K562 (cell line): Measurements from ENCODE around the gene COL13A1. TPM values are rescaled to one million over a fixed set of nuclear protein-coding genes. Genes with fewer than 3 reads are reported as not detected.

ENCODE experiments used
- ATAC-seq: fragments of 200-7000 bp; cut with Tn5 transposase; 3 replicates; pipeline ENCODE4 v1.9.1; 2020; ENCODE audit warnings: moderate library complexity
- BruUV-seq: library from RNA; stranded (reverse); fragments of 400-500 nt; replicated peaks from 2 replicates; lab custom pipeline; 2021; lab: Mats Ljungman, UMichigan
- CTCF ChIA-PET: fragments of 300-600 bp; formaldehyde crosslinking; extraction: SDS; loops from one replicate; lab custom pipeline; 2021; ENCODE audit warnings: low intra/inter-chr PET ratio; lab: Yijun Ruan, JAX
- POLR2A ChIA-PET: fragments of 300-600, 350-650 bp; sonication (Branson Sonifier 250); formaldehyde crosslinking; extraction: SDS; loops from one replicate; lab custom pipeline; 2021; ENCODE audit warnings: antibody characterized with exemption, inconsistent platforms; lab: Yijun Ruan, JAX
- DNase-seq, 4 experiments: peaks; one replicate each; pipeline versions ENCODE4 v3.0.0 to v3.0.0-alpha.2; 2011 to 2018; ENCODE audit warnings: low spot score in 3 of 4, mixed read lengths in 3 of 4; ENCODE audit errors: extremely low read depth in 1 of 4
- FAIRE-seq: peaks from 2 replicates; lab custom pipeline; 2011; peaks lifted over from hg19 to GRCh38; lab: Jason Lieb, UNC
- H2AFZ ChIP-seq: 2 replicates; pipeline ENCODE4 v1.6.0; 2011; ENCODE audit warnings: low read depth, low read length, control low read depth, inconsistent platforms
- H3K27ac ChIP-seq: fragments of 200-600 bp; 3 replicates; pipeline ENCODE4 v1.8.0; 2011; ENCODE audit warnings: low read depth, mild to moderate bottlenecking, control low read depth, inconsistent platforms, low read length, moderate library complexity, mixed read lengths; ENCODE audit errors: extremely low read depth
- H3K27me3 ChIP-seq, 2 experiments: fragments of 300-600 bp in 1 of 2; 2 replicates in 1 of 2; 3 replicates in 1 of 2; pipeline versions ENCODE4 v1.6.0 to v1.8.0; 2011; ENCODE audit warnings: inconsistent platforms in 2 of 2, low read length in 2 of 2, mild to moderate bottlenecking in 1 of 2, mixed read lengths in 1 of 2, moderate library complexity in 1 of 2; ENCODE audit not compliant: control insufficient read depth in 2 of 2, insufficient read depth in 2 of 2
- H3K36me3 ChIP-seq: fragments of 300-600 bp; 3 replicates; pipeline ENCODE4 v1.8.0; 2011; ENCODE audit warnings: mild to moderate bottlenecking, low read length, inconsistent platforms; ENCODE audit not compliant: control insufficient read depth, insufficient read depth
- H3K4me1 ChIP-seq, 2 experiments: fragments of 200-600 bp in 1 of 2; replicated peaks in 1 of 2; 2 replicates in 1 of 2; 3 replicates in 1 of 2; pipeline versions ENCODE4 v1.5.1 to v1.8.0; 2011; ENCODE audit warnings: inconsistent platforms in 2 of 2, low read length in 2 of 2, mild to moderate bottlenecking in 1 of 2, mixed read lengths in 1 of 2, moderate library complexity in 1 of 2; ENCODE audit not compliant: control insufficient read depth in 2 of 2, insufficient read depth in 2 of 2
- H3K4me2 ChIP-seq: 2 replicates; pipeline ENCODE4 v1.6.1; 2011; ENCODE audit warnings: low read length, control low read depth, inconsistent platforms, mixed read lengths; ENCODE audit not compliant: insufficient read depth
- H3K4me3 ChIP-seq: fragments of 200-600 bp; sonication (generic), shearing (Covaris generic); 2 replicates; pipeline ENCODE4 v1.5.1; 2016; ENCODE audit warnings: control low read depth, inconsistent platforms
- H3K79me2 ChIP-seq: fragments of 200-600 bp; 3 replicates; pipeline ENCODE4 v1.8.0; 2011; ENCODE audit warnings: low read length, inconsistent platforms; ENCODE audit not compliant: control insufficient read depth, insufficient read depth
- H3K9ac ChIP-seq, 2 experiments: 2 replicates each; pipeline versions ENCODE4 v1.6.0 to v1.6.1; 2011; ENCODE audit warnings: low read depth in 2 of 2, low read length in 2 of 2, control low read depth in 1 of 2, inconsistent platforms in 1 of 2, mild to moderate bottlenecking in 1 of 2, mixed read lengths in 1 of 2; ENCODE audit not compliant: insufficient read depth in 1 of 2
- H3K9me1 ChIP-seq: one replicate; pipeline ENCODE4 v1.6.0; 2011; ENCODE audit warnings: inconsistent platforms, mild to moderate bottlenecking, low read length, moderate library complexity; ENCODE audit not compliant: control insufficient read depth, insufficient read depth
- H3K9me3 ChIP-seq: replicated peaks from 2 replicates; pipeline ENCODE4 v1.5.1; 2011; ENCODE audit warnings: low read depth, low read length, inconsistent platforms; ENCODE audit not compliant: control insufficient read depth, insufficient read depth
- H4K20me1 ChIP-seq: replicated peaks from 2 replicates; pipeline ENCODE4 v1.6.1; 2011; ENCODE audit warnings: low read length, inconsistent platforms, mixed read lengths; ENCODE audit not compliant: control insufficient read depth, insufficient read depth
- CAMTA2 ChIP-seq: fragments of 250-450 bp; sonication (Bioruptor Pico); conservative IDR thresholded peaks from 2 replicates; pipeline ENCODE4 v1.5.1; 2022
- KDM2B ChIP-seq: fragments of 250-450 bp; sonication (Bioruptor Pico); IDR thresholded peaks from 2 replicates; pipeline ENCODE4 v1.8.0; 2021; ENCODE audit warnings: mild to moderate bottlenecking, moderate library complexity
- NFE2 ChIP-seq: IDR thresholded peaks from 2 replicates; pipeline ENCODE4 v1.6.1; 2014; ENCODE audit warnings: antibody characterized with exemption, low read depth
- NFYB ChIP-seq: IDR thresholded peaks from 2 replicates; pipeline ENCODE4 v1.6.1; 2011; ENCODE audit warnings: mild to moderate bottlenecking, moderate library complexity; ENCODE audit not compliant: insufficient read length; ENCODE audit errors: extremely low read depth
- NR3C1 ChIP-seq: sonication (generic); formaldehyde crosslinking; IDR thresholded peaks from 2 replicates; pipeline ENCODE4 v1.8.1; 2022; ENCODE audit warnings: missing genetic modification reagents
- PHF8 ChIP-seq: fragments of 200-600 bp; sonication (generic); IDR thresholded peaks from 2 replicates; pipeline ENCODE4 v1.6.1; 2012; ENCODE audit warnings: mixed run types, mild to moderate bottlenecking, inconsistent platforms, low read length, moderate library complexity, borderline replicate concordance
- SAP30 ChIP-seq: fragments of 200-600 bp; sonication (generic); IDR thresholded peaks from 2 replicates; pipeline ENCODE4 v1.6.1; 2012; ENCODE audit warnings: borderline replicate concordance, low read depth, mild to moderate bottlenecking, moderate library complexity, low read length, control low read depth, inconsistent platforms; ENCODE audit not compliant: insufficient read depth, poor library complexity, severe bottlenecking
- USF1 ChIP-seq: sonication (generic); formaldehyde crosslinking; IDR thresholded peaks from 2 replicates; pipeline ENCODE4 v1.9.0; 2022; ENCODE audit warnings: mild to moderate bottlenecking, missing genetic modification reagents
- ZBTB12 ChIP-seq: fragments of 250-450 bp; sonication (Bioruptor Pico); IDR thresholded peaks from 2 replicates; pipeline ENCODE4 v1.4.0; 2020
- ZEB2 ChIP-seq: fragments of 450-650 bp; IDR thresholded peaks from 2 replicates; pipeline ENCODE4 v1.6.1; 2016
- ZNF146 ChIP-seq: IDR thresholded peaks from one replicate; pipeline ENCODE4 v1.6.1; 2018; ENCODE audit warnings: missing compliant biosample characterization; ENCODE audit not compliant: unreplicated experiment
- ZNF277 ChIP-seq: fragments of 250-450 bp; sonication (Bioruptor Pico); IDR thresholded peaks from 2 replicates; pipeline ENCODE4 v1.8.0; 2022; ENCODE audit warnings: inconsistent platforms, mild to moderate bottlenecking, moderate library complexity, borderline replicate concordance
- ZNF644 ChIP-seq: fragments of 200-800 bp; sonication (Bioruptor generic); IDR thresholded peaks from 2 replicates; pipeline ENCODE4 v1.6.1; 2016; ENCODE audit warnings: low read depth, missing genetic modification characterization, missing compliant biosample characterization
- WGBS: fragments of 100-300 bp; shearing (Covaris generic); methylation state at CpG from one replicate; pipeline ENCODE4 v1.1.6; 2016; ENCODE audit warnings: low coverage, mixed read lengths; ENCODE audit not compliant: insufficient coverage; ENCODE audit errors: missing lambda C conversion rate; 5-methylcytosine and 5-hydroxymethylcytosine counted together
- in situ Hi-C: fragments of 300-500 bp; cut with MboI; formaldehyde crosslinking; loops from 4 replicates; pipeline ENCODE4 v1.15.0; 2018; ENCODE audit warnings: inconsistent platforms, mixed read lengths
- intact Hi-C: fragments of 100-400 bp; cut with micrococcal nuclease; formaldehyde crosslinking; loops from 2 replicates; pipeline ENCODE4 v1.14.2; 2022
- polyA plus RNA-seq, 8 experiments: library from polyadenylated mRNA; depleted of rRNA in 4 of 8; stranded (reverse) in 5 of 8; unstranded in 3 of 8; fragments of >200 nt; fragmentation: Nextera tagmentation in 2 of 8; fragmentation: Illumina TruSeq in 1 of 8; extraction: Ambion mirVana in 2 of 8; extraction: Trizol in 1 of 8; gene quantifications; 2 replicates each; pipeline versions ENCODE4 v1.2.1 to v1.2.3, GENCODE V29; 2011 to 2014; ENCODE audit warnings: inconsistent platforms in 1 of 8, missing spikeins in 1 of 8
- total RNA-seq, 7 experiments: library from RNA; depleted of rRNA in 6 of 7; stranded (reverse); fragments of >200 nt in 6 of 7; fragmentation: Illumina TruSeq in 2 of 7; extraction: Trizol in 2 of 7; gene quantifications; 2 replicates each; pipeline versions ENCODE4 v1.2.1 to v1.2.3, GENCODE V29; 2011 to 2021; ENCODE audit warnings: low replicate concordance in 1 of 7
- TF ChIP-seq, protein P1 (sequence below): fragments of 450-650 bp; IDR thresholded peaks from 2 replicates; pipeline ENCODE4 v1.7.0; 2016; ENCODE audit warnings: borderline replicate concordance
- TF ChIP-seq, protein P2 (sequence below), 2 experiments: fragments of 200-800 bp in 1 of 2; sonication (Bioruptor generic) in 1 of 2; sonication (generic) in 1 of 2; formaldehyde crosslinking in 1 of 2; IDR thresholded peaks in 1 of 2; conservative IDR thresholded peaks in 1 of 2; 2 replicates each; pipeline versions ENCODE4 v1.5.0 to v1.6.1; 2016 to 2020; ENCODE audit warnings: missing compliant biosample characterization in 1 of 2, missing genetic modification characterization in 1 of 2, missing genetic modification reagents in 1 of 2

Gene COL13A1
- total and polyA plus RNA-seq, 9 of the 15 experiments (the other 6 are each of a cell fraction or from before 2014, with no cell fraction given) = not detected

DNA sequence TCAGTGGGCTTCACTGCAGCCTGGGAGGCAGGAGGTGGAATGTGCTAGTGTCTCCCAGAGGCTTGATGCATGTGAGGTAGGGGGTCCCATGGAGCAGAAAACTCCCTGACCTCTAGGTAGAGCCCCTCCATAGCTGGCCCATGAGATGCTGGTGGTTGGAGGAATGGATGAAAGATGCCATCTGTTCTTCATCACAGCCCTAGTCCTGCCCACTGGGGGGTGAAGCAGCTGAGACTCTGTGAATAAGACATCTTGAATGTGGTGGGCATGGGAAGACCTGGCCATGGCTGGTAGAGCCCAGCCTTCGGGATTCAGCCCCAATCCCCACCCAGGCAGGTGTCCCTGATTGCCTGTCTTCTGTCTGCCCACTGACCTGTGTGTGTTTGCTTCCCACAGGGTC is 92.5 kb downstream of the COL13A1 start (continued):
- no peak for TF ChIP-seq NFE2
- no peak for TF ChIP-seq ZNF146
- TF ChIP-seq ZEB2 = no peak
- TF ChIP-seq, protein P1, sequence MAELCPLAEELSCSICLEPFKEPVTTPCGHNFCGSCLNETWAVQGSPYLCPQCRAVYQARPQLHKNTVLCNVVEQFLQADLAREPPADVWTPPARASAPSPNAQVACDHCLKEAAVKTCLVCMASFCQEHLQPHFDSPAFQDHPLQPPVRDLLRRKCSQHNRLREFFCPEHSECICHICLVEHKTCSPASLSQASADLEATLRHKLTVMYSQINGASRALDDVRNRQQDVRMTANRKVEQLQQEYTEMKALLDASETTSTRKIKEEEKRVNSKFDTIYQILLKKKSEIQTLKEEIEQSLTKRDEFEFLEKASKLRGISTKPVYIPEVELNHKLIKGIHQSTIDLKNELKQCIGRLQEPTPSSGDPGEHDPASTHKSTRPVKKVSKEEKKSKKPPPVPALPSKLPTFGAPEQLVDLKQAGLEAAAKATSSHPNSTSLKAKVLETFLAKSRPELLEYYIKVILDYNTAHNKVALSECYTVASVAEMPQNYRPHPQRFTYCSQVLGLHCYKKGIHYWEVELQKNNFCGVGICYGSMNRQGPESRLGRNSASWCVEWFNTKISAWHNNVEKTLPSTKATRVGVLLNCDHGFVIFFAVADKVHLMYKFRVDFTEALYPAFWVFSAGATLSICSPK = no peak
- no peak for TF ChIP-seq NFYB
- no peak for TF ChIP-seq NR3C1 (CRISPR knock-in tag)
- TF ChIP-seq ZBTB12 (CRISPR knock-in tag) = no peak
- TF ChIP-seq KDM2B = no peak

DNA sequence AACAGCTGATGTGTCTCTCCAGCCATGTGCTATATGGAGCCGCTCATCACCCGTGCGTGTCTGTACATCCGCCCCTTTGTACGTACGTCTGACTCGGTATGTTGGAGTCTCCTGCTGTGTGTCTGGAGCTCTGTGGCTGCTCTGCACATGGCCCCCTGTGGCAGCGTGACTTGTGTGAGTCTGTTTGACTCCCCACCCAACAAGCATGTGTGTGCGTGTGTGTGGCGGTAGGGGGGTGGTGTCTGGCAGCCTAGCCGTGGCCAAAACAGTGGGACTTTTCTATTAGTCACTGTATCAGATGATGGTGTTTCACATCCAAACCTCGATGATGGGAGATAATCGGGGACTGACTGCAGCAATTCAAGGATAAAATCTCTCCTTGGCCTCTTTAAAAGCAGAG is 94.1 kb downstream of the COL13A1 start:
- POLR2A ChIA-PET = interaction anchor here (0.6 to 0.7 kb wide), 2 partner anchors 11 to 13 kb away, joined by 3 to 4 read pairs; no protein-coding TSS in a partner anchor
- FAIRE-seq (no peak), ATAC-seq (no peak), DNase-seq (no peak)
- no peaks in the 10 kb centered on the region for H3K79me2 ChIP-seq
- H3K9ac ChIP-seq = no peak overlapping the region
- no peak overlapping the region for H2AFZ ChIP-seq
- in situ Hi-C loops (no loop called here), intact Hi-C loops (no loop called here)
- BruUV-seq = no TSS peak
- 2% methylated on average over 13 of the region's 13 CpGs for WGBS
- H3K27ac ChIP-seq = no peak overlapping the region
- no peak overlapping the region for H3K4me3 ChIP-seq
- H3K4me1 ChIP-seq = no peaks in the 10 kb centered on the region; a peak in 2 of 5 replicates
- H4K20me1 ChIP-seq = peaks cover 33% of the 10 kb centered on the region; the same call in 1 of the 2 replicates
- H3K4me2 ChIP-seq = no peak overlapping the region
- H3K9me1 ChIP-seq = peaks cover 2% of the 10 kb centered on the region
- no peaks in the 10 kb centered on the region for H3K9me3 ChIP-seq
- peaks cover 29 to 78% of the 10 kb centered on the region in 2 experiments for H3K27me3 ChIP-seq
- CTCF ChIA-PET = no interaction called here
- H3K36me3 ChIP-seq = no peaks in the 10 kb centered on the region
- TF ChIP-seq, protein P2, sequence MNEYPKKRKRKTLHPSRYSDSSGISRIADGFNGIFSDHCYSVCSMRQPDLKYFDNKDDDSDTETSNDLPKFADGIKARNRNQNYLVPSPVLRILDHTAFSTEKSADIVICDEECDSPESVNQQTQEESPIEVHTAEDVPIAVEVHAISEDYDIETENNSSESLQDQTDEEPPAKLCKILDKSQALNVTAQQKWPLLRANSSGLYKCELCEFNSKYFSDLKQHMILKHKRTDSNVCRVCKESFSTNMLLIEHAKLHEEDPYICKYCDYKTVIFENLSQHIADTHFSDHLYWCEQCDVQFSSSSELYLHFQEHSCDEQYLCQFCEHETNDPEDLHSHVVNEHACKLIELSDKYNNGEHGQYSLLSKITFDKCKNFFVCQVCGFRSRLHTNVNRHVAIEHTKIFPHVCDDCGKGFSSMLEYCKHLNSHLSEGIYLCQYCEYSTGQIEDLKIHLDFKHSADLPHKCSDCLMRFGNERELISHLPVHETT (CRISPR knock-in tag; conservative IDR thresholded peaks at IDR 0.05 in 1 of 2, IDR thresholded peaks at IDR 0.05 in 1 of 2) = no peak
- no peak for TF ChIP-seq PHF8
- TF ChIP-seq SAP30 = no peak
- no peak for TF ChIP-seq USF1 (CRISPR knock-in tag)
- no peak for TF ChIP-seq CAMTA2
- TF ChIP-seq ZNF644 (tag) = no peak
- TF ChIP-seq ZNF277 = no peak
